Muscle of leg (tissue), 11 donors: Measurements from ENCODE around the gene HVCN1. TPM values are rescaled to one million over a fixed set of nuclear protein-coding genes. Genes with fewer than 3 reads are reported as not detected.

ENCODE experiments used
- DNase-seq: peaks from one replicate; pipeline ENCODE4 v3.0.0; 2013
- H3K27ac ChIP-seq: one replicate; pipeline ENCODE4 v1.5.1; 2013; ENCODE audit warnings: mild to moderate bottlenecking, low read length, control low read depth
- H3K27me3 ChIP-seq: one replicate; pipeline ENCODE4 v1.6.1; 2013; ENCODE audit warnings: low read length; ENCODE audit not compliant: control insufficient read depth, insufficient read depth
- H3K36me3 ChIP-seq: one replicate; pipeline ENCODE4 v1.6.1; 2013; ENCODE audit warnings: low read length; ENCODE audit not compliant: control insufficient read depth, insufficient read depth
- H3K4me1 ChIP-seq: one replicate; pipeline ENCODE4 v1.6.1; 2013; ENCODE audit warnings: low read length; ENCODE audit not compliant: control insufficient read depth, insufficient read depth
- H3K4me3 ChIP-seq: one replicate; pipeline ENCODE4 v1.5.1; 2013; ENCODE audit warnings: low read length, control low read depth
- H3K9me3 ChIP-seq: replicated peaks from 2 replicates; pipeline ENCODE4 v1.6.1; 2013; ENCODE audit warnings: low read depth, low read length; ENCODE audit not compliant: control insufficient read depth
- WGBS: methylation state at CpG from one replicate; pipeline ENCODE4 v1.1.5; 2013; ENCODE audit warnings: missing lambda C conversion rate; ENCODE audit not compliant: insufficient coverage; 5-methylcytosine and 5-hydroxymethylcytosine counted together
- polyA plus RNA-seq, 8 donors: library from polyadenylated mRNA; unstranded; fragments of 120-200 nt; gene quantifications; one replicate each; pipeline versions ENCODE4 v1.2.1 to v1.2.3, GENCODE V29; 2013; ENCODE audit warnings: inconsistent platforms in 1 of 8, low replicate concordance in 1 of 8; ENCODE audit not compliant: insufficient read length in 8 of 8, insufficient read depth in 1 of 8
- total RNA-seq: library from RNA; stranded (reverse); fragments of 120-200 nt; gene quantifications from one replicate; pipeline ENCODE4 v1.2.4, GENCODE V29; 2013

Gene HVCN1
- total and polyA plus RNA-seq, 9 donors, result 4.6 to 7.5 (median 5.8) TPM

- H3K27me3 ChIP-seq, result no peaks in the 10 kb centered on the region
- no peak overlapping the region for H3K4me3 ChIP-seq
- 77% methylated on average over 11 of the region's 11 CpGs for WGBS
- H3K27ac ChIP-seq, result no peak overlapping the region
- DNase-seq, result no peak
- H3K9me3 ChIP-seq, result no peaks in the 10 kb centered on the region
- H3K4me1 ChIP-seq, result no peaks in the 10 kb centered on the region
- peaks cover 32% of the 10 kb centered on the region for H3K36me3 ChIP-seq
Measured at GRCh38 chr12:110649341-110649847, 39.5 kb downstream of the HVCN1 start.

GRCh38 chr12:110647631-110648040, 41.3 kb downstream of the HVCN1 start:
- 63% methylated on average over 4 of the region's 7 CpGs for WGBS
- H3K4me3 ChIP-seq, result no peak overlapping the region

GRCh38 chr12:110641521-110641920, 47.4 kb downstream of the HVCN1 start:
- no peak overlapping the region for H3K27ac ChIP-seq
- DNase-seq, result peak; percentile 40

More at GRCh38 chr12:110647631-110648040, 41.3 kb downstream of the HVCN1 start:
- H3K36me3 ChIP-seq, result peaks cover 32% of the 10 kb centered on the region
- no peak overlapping the region for H3K27ac ChIP-seq
- H3K4me1 ChIP-seq, result no peaks in the 10 kb centered on the region
- no peaks in the 10 kb centered on the region for H3K9me3 ChIP-seq
- H3K27me3 ChIP-seq, result no peaks in the 10 kb centered on the region
- DNase-seq, result peak; percentile 30

GRCh38 chr12:110640275-110641025, 48.5 kb downstream of the HVCN1 start:
- Histone ChIP-seq H3K36me3 (peaks cover 10% of the 10 kb centered on the region), H3K9me3 (no peaks in the 10 kb centered on the region), H3K27me3 (no peaks in the 10 kb centered on the region), H3K4me1 (peaks cover 7% of the 10 kb centered on the region), H3K27ac (no peak overlapping the region), H3K4me3 (no peak overlapping the region)
- WGBS, result 84% methylated on average over 11 of the region's 15 CpGs
- DNase-seq, result no peak

More at GRCh38 chr12:110641521-110641920, 47.4 kb downstream of the HVCN1 start:
- Histone ChIP-seq H3K4me3 (no peak overlapping the region), H3K36me3 (peaks cover 9% of the 10 kb centered on the region), H3K4me1 (peaks cover 7% of the 10 kb centered on the region), H3K9me3 (no peaks in the 10 kb centered on the region), H3K27me3 (no peaks in the 10 kb centered on the region)
- no CpG with 5 or more reads among the region's 7 CpGs for WGBS

GRCh38 chr12:110639336-110640141, 49.4 kb downstream of the HVCN1 start:
- Histone ChIP-seq H3K27me3 (no peaks in the 10 kb centered on the region), H3K9me3 (no peaks in the 10 kb centered on the region), H3K36me3 (peaks cover 5% of the 10 kb centered on the region), H3K27ac (no peak overlapping the region), H3K4me3 (no peak overlapping the region), H3K4me1 (peaks cover 7% of the 10 kb centered on the region)
- WGBS, result 100% methylated on average over 3 of the region's 7 CpGs
- no peak for DNase-seq

GRCh38 chr12:110638796-110639195, 50.1 kb downstream of the HVCN1 start:
- Histone ChIP-seq H3K4me3 (no peak overlapping the region), H3K27me3 (no peaks in the 10 kb centered on the region), H3K9me3 (no peaks in the 10 kb centered on the region), H3K27ac (no peak overlapping the region), H3K4me1 (peaks cover 7% of the 10 kb centered on the region), H3K36me3 (peaks cover 5% of the 10 kb centered on the region)
- no peak for DNase-seq
- 83% methylated on average over 4 of the region's 5 CpGs for WGBS

- 74% methylated on average over 2 of the region's 3 CpGs for WGBS
- Histone ChIP-seq H3K27me3 (no peaks in the 10 kb centered on the region), H3K4me1 (peaks cover 7% of the 10 kb centered on the region), H3K27ac (no peak overlapping the region), H3K36me3 (peaks cover 12% of the 10 kb centered on the region), H3K9me3 (no peaks in the 10 kb centered on the region), H3K4me3 (no peak overlapping the region)
- DNase-seq, result no peak
Measured at GRCh38 chr12:110637869-110638441, 51.0 kb downstream of the HVCN1 start.

- peaks cover 17% of the 10 kb centered on the region for H3K36me3 ChIP-seq
- H3K9me3 ChIP-seq, result no peaks in the 10 kb centered on the region
- 85% methylated on average over 2 of the region's 5 CpGs for WGBS
- no peak overlapping the region for H3K4me3 ChIP-seq
- peaks cover 2% of the 10 kb centered on the region for H3K4me1 ChIP-seq
- no peak for DNase-seq
- H3K27ac ChIP-seq, result no peak overlapping the region
- no peaks in the 10 kb centered on the region for H3K27me3 ChIP-seq
Measured at GRCh38 chr12:110636516-110636915, 52.4 kb downstream of the HVCN1 start.

- Histone ChIP-seq H3K9me3 (no peaks in the 10 kb centered on the region), H3K27me3 (no peaks in the 10 kb centered on the region), H3K27ac (no peak overlapping the region), H3K4me1 (no peaks in the 10 kb centered on the region), H3K36me3 (peaks cover 17% of the 10 kb centered on the region), H3K4me3 (no peak overlapping the region)
- no peak for DNase-seq
Measured at GRCh38 chr12:110635055-110635454, 53.9 kb downstream of the HVCN1 start.
